ENCODE data around the gene ANKRA2.

DNA sequence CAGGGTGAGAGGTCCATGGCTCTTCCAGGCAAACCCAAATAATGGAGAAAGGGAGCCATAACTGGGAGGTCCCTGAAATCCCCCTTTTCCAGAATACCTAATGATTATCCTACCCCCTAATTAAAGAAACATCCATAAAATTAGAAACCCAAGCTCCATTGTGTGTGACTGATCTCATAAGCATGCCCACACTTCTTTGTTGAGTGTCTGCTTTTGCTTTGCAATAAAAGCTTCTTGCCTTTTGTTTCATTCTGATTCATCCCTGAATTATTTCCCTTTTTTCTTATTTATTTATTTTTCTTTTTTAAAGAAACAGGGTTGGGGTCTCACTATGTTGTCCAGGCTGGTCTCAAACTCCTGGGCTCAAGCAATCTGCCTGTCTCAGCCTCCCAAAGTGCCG lies 34.1 kb downstream of the ANKRA2 start:
- TF ChIP-seq POLR2A (IDR thresholded peaks at IDR 0.05; ENCODE audit: control extremely low read depth in 1 of 2, low read depth in 2 of 2, low read length in 2 of 2), result no peak
- TF ChIP-seq, protein P1, sequence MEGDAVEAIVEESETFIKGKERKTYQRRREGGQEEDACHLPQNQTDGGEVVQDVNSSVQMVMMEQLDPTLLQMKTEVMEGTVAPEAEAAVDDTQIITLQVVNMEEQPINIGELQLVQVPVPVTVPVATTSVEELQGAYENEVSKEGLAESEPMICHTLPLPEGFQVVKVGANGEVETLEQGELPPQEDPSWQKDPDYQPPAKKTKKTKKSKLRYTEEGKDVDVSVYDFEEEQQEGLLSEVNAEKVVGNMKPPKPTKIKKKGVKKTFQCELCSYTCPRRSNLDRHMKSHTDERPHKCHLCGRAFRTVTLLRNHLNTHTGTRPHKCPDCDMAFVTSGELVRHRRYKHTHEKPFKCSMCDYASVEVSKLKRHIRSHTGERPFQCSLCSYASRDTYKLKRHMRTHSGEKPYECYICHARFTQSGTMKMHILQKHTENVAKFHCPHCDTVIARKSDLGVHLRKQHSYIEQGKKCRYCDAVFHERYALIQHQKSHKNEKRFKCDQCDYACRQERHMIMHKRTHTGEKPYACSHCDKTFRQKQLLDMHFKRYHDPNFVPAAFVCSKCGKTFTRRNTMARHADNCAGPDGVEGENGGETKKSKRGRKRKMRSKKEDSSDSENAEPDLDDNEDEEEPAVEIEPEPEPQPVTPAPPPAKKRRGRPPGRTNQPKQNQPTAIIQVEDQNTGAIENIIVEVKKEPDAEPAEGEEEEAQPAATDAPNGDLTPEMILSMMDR (IDR thresholded peaks at IDR 0.05; ENCODE audit: control extremely low read depth in 1 of 3, insufficient read depth in 1 of 3, low read depth in 1 of 3, low read length in 3 of 3), result no peak
- TF ChIP-seq HDAC2 (IDR thresholded peaks at IDR 0.05; ENCODE audit: borderline replicate concordance in 1 of 2, low read depth in 2 of 2, low read length in 2 of 2), result no peak
- no peak for TF ChIP-seq RAD21 (IDR thresholded peaks at IDR 0.05 in 1 of 2, conservative IDR thresholded peaks at IDR 0.05 in 1 of 2; ENCODE audit: low read depth in 2 of 2, low read length in 2 of 2)
- no peak for TF ChIP-seq SIN3A (conservative IDR thresholded peaks at IDR 0.05 in 1 of 2, IDR thresholded peaks at IDR 0.05 in 1 of 2; ENCODE audit: low read depth in 1 of 2, low read length in 2 of 2)
- TF ChIP-seq SRF (IDR thresholded peaks at IDR 0.05; ENCODE audit: low read depth, low read length), result no peak
- TF ChIP-seq TBP (IDR thresholded peaks at IDR 0.05; ENCODE audit: low read depth, low read length), result no peak
- no peak for TF ChIP-seq EZH2 (IDR thresholded peaks at IDR 0.05; ENCODE audit: low read depth, low read length, severe bottlenecking)
- no peak for TF ChIP-seq TAF1 (IDR thresholded peaks at IDR 0.05; ENCODE audit: low read depth, low read length)
- TF ChIP-seq TAF7 (optimal IDR thresholded peaks at IDR 0.05; ENCODE audit: borderline replicate concordance, low read depth, low read length), result no peak
- TF ChIP-seq BRCA1 (IDR thresholded peaks at IDR 0.05; ENCODE audit: low read depth, low read length), result no peak
- no peak for TF ChIP-seq CHD1 (IDR thresholded peaks at IDR 0.05; ENCODE audit: low read depth, low read length)

Data from H1 (cell line).